Endothelial cell of hepatic sinusoid (primary cell): ENCODE measurements around the gene PSMD9.
"Not testable (repeated sequence)": the region's sequence is repeated elsewhere in the genome, so short reads cannot be mapped to it uniquely, and the experiment has no call there.

Experiments used
- in situ Hi-C: cut with HindIII; loops from 2 replicates; pipeline ENCODE4 v1.10.0; 2017; ENCODE audit warnings: low sequenced_read_pairs

PSMD9 gene

GRCh38 chr12:121888478-121889273 is at the start of gene PSMD9:
TSS of gene PSMD9 (plus strand) at chr12:121888790. CDS start at chr12:121888857, 67 bp downstream.
- in situ Hi-C loops: no loop called here

- in situ Hi-C loops: no loop called here
These were observed 49.2 kb upstream of the PSMD9 start for GRCh38 chr12:121839106-121839992.

DNA sequence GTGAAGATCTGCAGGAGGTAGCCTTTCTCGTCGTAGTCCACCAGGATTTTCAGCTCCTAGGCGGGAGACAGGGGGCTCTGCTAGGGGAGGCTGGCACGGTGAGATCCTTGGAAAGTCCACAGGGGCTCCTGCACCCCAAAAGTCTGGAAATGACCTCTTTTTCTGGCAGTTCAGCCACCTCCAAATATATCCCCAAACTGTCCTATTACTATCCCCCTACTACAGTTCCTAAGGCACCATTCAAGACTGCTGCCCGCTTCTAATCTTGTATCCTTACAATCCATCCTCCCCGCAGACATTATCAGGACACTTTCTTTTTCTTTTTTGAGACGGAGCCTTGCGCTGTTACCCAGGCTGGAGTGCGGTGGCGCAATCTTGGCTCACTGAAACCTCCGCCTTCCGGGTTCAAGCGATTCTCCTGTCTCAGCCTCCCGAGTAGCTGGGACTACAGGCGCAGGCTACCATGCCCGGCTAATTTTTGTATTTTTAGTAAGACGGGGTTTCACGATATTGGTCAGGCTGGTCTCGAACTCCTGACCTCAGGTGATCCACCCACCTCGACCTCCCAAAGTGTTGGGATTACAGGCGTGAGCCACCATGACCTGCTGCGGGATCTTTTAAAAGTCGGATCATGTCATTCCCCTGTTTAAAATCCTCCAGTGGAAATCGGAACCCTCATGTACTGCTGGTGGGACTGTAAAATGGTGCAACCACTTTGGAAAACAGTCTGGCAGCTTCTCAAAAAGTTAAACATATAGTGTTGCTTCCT is 48.4 kb upstream of the PSMD9 start:
- in situ Hi-C loops: no loop called here

DNA sequence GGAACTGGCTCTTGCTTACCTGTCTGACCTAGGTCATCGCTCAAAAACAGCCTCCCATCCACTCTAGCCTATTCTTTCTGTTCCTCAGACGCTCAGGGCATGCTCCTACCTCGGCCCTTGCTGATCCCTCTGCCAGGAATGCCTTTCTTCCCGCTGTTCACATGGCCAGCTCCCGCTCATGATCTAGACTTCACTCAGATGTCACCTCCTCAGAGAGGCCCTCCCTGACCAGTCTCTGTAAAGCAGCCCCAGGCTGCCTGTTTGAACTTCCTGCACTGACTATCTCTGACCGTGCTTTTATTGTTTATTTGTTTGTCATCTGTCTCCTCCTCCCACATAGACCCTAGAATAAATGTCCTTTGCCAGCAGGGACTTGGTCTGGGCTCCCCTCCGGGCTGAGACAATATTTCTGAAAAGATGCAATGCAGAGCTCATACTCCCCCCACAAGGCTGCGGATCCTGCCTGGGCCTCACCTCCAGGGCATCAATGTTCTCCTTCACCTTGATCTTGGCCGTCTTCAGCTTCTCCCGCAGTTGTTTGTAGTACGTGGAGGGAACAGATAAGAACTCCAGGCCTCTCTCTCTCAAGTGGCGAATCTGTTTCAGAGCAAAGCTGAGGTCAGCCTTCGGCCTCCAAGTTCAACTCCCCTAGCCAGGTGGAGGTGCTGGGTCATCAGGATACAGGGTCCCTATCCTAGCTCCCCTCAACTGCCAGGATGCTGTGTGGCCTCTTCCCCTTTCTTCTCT is 45.2 kb upstream of the PSMD9 start:
- in situ Hi-C loops: no loop called here

GRCh38 chr12:121845701-121846100 is 42.9 kb upstream of the PSMD9 start:
- in situ Hi-C loops: no loop called here

GRCh38 chr12:121849211-121849610 is 39.4 kb upstream of the PSMD9 start:
- in situ Hi-C loops: no loop called here

GRCh38 chr12:121849665-121850064 is 38.9 kb upstream of the PSMD9 start:
- in situ Hi-C loops: no loop called here

GRCh38 chr12:121852392-121852791 is 36.2 kb upstream of the PSMD9 start:
- in situ Hi-C loops: not testable (repeated sequence)

DNA sequence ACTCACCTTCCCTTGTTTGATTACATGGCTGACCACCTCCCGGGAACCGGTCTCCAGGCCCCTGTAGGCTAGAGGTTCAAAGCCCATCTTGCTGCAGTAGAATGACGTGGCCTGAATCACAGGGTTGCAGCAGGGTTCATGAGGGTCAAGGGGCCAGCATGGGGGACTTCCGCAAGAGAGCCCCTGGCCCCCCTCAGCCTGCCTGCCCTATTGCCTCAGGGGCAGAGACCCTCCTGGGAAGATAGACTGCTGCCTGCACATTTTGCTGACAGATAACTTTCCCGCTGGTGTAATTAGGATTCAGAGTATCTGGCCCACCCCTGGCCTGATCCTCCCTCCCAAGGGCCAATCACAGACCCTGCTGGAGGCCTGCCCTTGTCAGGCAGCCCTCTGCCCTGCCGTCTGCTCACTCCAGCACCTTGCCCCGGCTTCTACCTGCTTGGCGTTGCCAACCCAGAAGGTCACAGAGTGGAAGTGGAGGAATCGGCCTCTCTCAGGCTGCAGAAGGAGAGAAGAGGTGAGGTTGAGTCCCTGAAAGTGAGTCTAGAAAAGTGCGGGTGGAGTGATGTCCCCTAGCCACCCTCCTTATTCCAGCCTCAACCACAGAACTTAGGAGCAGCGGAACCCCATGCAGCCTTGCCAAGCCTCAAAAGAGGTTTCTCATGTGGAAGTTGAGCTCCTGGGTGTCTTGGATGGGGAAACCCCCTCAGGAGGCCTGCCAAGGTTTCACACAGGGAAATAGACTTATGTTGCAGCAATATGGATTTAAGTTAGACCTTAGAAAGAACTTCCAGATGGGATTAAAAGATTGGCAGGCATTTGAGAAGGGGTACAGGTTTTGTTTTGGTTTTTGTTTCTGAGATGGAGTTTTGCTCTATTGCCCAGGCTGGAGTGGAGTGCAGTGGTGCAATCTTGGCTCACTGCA is 31.0 kb upstream of the PSMD9 start:
- in situ Hi-C loops: no loop called here

DNA sequence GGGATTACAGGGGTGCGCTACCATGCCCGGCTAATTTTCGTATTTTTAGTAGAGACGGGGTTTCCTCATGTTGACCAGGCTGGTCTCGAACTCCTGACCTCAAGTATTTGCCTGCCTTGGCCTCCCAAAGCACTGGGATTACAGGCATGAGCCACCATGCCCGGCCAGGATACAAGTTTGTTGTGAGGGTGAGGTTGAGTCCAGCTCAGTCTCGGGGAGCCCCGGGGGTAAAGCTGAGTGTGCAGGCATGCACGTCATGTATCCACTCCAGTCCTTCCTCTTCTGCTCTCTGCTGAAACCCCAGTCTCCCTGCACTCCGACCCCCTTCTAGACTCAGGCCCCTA is 30.3 kb upstream of the PSMD9 start:
- in situ Hi-C loops: no loop called here

- in situ Hi-C loops: no loop called here
These were observed 29.7 kb upstream of the PSMD9 start, which contains the start of gene HPD for GRCh38 chr12:121858662-121859572. TSS of gene HPD (minus strand) at chr12:121858859. CDS start at chr12:121858823, 36 bp downstream.

- in situ Hi-C loops: no loop called here
These were observed 28.3 kb upstream of the PSMD9 start for GRCh38 chr12:121860257-121860656.

GRCh38 chr12:121860699-121861098 is 27.9 kb upstream of the PSMD9 start:
- in situ Hi-C loops: not testable (repeated sequence)

- in situ Hi-C loops: no loop called here
These were observed 26.8 kb upstream of the PSMD9 start for GRCh38 chr12:121861636-121862254.

GRCh38 chr12:121866331-121866730 is 22.3 kb upstream of the PSMD9 start:
- in situ Hi-C loops: no loop called here

DNA sequence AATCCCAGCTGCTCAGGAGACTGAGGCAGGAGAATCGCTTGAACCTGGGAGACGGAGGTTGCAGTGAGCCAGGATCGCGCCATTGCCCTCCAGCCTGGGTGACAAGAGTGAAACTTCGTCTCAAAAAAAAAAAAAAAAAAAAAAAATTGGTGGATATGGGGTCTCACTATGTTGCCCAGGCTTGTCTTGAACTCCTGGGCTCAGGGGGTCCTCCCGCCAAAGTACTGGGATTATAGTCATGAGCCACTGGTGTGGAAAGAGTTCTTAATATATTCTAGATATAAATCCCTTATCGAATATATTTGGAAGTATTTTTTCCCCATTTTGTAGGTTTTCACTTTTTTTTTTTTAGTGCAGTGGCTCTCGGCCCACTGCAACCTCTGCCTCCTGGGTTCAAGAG is 19.4 kb upstream of the PSMD9 start:
- in situ Hi-C loops: not testable (repeated sequence)

DNA sequence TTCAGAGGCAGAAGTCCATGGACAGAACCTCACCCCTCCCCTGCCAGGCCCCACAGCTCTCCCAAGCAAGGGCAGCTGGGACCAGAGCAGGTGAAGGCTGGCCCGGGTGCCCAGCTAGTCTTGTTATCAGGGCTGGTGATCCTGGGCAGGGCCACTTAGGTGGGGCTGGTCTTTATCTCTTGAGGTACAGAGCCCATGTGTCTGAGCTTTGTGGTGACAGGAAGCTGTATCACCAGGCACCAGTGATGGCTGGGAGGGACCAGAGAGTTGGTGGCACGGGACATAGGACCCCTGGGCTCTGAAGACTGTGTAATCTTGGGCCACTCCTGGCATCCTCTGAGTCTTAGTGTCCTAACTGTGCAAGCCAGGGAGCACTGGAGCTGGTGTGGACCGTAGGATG is 17.1 kb upstream of the PSMD9 start:
- in situ Hi-C loops: no loop called here
